ENCODE measurements around the gene TBRG1. TPM values are rescaled to one million over a fixed set of nuclear protein-coding genes. Genes with fewer than 3 reads are reported as not detected.
A peak's percentile ranks its signal among the peaks of the same experiment; 100 is the strongest.

TBRG1 gene
- polyA plus RNA-seq, 10 donors = 18.1 to 33.1 (median 22.7) TPM

DNA sequence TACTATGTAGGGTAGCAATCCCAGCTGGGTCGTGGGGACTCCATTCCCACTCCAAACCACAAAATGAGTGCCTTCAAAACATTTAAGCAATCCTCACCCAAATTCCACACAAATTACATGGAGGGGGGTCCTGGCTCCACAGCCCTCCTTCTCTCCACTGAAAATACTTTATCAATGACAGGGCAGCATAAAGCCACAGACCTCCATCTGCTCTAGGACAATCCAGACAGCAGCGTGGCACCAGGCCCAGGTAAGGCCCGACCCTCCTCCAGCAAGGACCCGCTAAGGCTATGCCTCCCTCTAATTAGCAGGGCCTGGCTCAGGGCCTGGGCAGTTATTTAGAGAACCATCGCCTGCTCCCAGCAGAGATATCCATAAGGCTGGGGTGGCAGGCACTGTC lies 11.6 kb upstream of the TBRG1 start, which contains the start of gene PANX3:
PANX3 (plus strand) TSS at position 365 of the 400 bp plus-strand sequence. CDS start 129 bp downstream, outside the sequence.
- DNase-seq = no peak

DNA sequence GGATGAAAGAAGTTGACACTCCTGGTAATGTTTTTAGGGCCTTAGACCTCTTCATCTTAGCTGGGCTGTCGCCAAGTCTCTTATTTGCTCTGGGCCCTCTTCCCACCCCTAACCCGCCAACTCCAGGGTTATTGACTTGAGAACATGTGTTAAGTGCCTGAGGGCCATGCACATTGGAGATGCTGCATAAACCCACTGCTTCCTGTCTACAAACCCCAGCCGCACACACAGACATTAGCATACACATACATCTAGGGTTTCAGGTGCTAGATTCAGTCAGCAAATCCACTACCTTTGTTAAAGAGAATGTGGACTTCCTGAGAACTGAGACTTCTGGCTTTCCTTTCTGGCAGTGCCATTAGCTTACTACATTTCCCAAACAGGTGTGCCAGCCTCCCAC lies 10.6 kb upstream of the TBRG1 start:
- no peak for DNase-seq

DNA sequence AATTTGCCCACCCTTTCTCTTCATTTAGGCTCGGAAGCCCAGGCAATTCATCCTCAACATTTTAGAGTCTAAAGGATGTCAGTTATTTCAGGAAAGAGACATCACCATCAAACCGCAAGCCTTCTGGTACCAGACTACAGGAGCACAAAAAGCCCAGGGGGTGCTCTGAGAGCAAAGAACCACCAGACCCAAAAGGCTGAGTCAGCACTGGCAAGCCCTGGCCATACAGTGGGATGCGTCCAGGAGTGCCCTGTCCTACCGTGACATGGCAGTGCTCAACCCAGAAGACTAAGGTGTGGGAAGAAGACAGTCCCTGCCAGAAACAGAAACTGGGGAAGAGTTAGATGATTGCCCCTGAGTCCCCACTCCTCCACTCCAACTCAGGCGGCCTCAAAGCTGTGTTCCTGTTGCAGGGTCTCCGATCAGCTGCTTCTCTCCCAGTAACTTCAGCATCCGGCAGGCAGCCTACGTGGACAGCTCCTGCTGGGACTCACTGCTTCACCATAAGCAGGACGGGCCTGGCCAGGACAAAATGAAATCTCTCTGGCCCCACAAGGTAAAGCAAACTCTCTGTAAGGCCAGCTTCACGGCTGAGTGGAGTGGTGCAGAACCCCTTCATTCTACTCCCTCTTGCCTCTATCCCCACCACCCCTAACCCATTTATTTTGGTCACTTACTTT lies 10.0 kb upstream of the TBRG1 start:
- DNase-seq = peak in 1 of 3 donors; percentile 4

DNA sequence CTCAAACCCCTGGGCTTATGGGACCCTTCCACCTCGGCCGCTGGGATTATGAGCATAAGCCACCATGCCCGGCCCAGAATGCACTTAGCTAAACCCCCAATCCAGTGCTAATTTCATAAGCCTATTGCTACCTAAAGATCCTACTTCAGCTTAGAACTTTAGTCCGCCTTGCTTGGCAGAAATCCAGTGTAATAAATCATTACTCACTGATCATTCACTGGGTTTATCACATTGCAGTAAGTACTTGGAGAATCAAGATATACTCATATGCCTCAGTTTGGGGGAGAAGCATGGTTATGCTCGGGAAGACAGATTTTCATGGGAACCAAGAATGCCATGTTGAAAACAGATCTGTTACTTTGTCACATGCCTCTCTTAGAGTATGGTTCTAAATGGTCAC lies 3.8 kb upstream of the TBRG1 start:
- DNase-seq = no peak

DNA sequence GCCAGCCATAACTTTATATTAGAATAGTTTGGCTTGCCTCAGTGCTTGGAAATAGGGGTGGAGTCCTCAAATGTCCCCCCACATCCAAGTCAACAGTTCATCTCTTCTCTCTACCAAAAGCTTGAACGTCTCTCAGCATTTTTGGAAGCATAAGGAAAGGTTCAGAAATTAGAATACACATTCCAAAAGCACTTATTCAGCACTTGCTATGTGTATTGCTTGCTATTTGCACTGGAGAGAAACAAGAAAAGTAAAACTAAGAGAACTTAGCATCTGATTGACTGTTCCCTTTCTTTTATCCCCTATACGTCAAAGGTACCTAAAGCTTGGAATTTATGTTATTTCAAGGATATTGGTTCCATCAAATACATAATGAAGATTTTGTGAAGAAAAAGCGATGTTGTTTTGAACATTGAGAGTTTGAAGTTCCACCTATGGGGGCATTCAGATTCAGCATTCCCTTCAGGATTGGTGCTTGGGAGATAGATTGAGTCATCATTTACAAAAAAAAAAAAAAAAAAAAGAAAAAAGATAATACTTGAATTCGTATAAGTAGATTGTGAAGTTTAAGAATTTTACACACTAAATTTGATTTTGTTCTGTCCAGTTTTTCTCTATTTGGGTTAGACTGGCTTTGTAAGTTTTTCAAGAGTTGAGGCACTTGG lies 1.3 kb downstream of the TBRG1 start:
- DNase-seq = no peak

DNA sequence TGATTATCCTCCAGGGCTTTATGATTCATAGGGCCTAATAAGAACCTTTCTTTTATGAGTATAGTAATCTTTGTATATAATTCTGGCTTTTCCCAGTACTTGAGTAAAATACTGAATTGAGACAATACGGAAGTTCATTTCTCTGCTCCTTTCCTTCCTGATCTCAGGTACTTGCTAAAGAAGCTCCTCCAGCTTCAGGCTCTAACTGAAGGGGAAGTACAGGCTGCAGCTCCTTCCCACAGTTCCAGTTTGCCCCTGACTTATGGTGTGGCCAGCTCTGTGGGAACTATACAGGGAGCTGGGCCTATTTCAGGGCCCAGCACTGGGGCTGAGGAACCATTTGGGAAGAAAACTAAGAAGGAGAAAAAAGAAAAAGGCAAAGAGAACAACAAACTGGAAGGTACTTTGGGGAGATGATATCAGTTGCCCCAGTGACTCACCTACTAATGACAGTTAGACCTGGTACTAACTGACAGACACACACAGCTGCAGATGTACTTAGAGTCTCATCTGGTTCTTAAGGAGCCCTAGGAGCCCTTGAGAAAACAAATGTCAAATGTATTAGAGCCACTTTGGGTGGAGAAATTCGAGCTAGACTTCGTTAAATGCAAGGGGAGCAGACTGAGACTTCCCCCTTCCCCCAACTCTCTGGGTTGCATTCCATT lies 3.0 kb downstream of the TBRG1 start:
- no peak for DNase-seq

DNA sequence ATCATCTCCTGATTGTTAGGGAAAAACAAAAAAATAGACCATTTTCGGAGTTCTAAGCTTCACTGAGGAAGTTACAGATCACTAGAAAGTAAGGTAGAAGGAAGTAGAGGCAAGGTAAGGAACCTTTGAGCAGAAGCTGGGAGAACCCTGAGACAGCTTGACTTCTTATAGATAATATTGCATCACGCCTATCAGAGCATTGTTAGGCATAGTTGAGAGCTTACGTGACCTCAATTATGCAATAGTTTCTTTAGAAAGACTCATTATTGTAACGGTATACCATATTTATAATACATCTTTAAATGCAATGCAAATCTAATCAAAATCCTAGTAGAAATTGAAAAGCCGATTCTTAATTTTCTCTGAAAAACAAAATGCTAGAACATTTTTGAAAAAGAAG lies 4.9 kb downstream of the TBRG1 start:
- no peak for DNase-seq

DNA sequence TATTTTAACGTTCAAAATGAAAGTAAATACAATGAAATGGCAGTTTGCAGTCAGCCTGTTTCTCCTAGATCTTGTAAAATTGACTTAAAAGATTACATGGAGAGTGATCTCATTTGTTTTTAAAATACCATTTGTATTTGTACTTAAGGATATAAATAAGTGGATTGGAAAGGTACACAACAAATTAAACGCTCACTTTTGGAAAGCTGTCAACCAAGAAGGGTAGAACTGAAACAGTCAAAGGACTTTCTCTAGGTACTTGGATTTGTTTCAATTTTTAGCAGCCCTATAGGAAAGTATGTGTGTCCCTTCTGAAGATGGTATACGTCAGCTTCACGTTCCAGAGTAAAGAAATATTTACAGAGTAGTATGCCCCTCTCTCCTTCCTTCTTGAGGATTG lies 7.3 kb downstream of the TBRG1 start:
- no peak for DNase-seq

DNA sequence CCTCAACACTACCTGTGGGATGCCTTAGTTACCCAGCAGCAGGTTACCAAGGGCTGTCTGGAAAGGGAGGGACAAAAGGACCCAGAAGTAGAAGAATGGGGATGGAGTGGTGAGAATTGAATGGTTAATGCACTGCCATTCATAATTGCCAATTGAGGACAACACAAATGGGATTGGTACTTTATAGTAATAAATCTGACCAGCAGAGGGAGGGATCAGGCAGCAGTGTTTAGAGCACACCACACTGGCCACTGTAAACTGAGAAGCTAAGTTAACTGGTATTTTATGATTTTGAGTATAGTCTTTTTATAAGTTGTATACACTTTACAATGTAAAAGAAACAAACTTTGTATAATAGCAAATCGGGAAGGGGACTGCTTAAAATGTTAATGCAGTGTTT lies 10.7 kb downstream of the TBRG1 start:
- DNase-seq = no peak

DNA sequence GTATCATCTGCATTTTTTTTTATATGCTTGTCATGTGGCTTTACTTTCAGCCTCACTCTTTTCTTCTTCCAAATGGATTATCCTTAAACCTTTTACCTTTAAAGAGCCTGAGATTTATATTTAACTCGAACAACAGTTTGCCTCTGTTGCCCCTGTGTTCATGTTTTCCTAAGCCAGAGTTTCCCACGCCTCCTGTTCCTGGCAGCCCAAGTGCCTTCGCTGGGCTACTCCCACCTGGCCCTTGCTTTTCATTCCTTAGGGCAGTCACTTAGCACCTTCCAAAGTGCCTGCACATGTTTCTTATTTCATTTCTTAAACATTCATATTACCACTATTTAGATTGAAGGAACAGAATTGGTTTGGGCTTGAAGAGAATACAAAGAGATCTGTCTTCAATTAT lies 13.3 kb downstream of the TBRG1 start:
- DNase-seq = no peak

DNA sequence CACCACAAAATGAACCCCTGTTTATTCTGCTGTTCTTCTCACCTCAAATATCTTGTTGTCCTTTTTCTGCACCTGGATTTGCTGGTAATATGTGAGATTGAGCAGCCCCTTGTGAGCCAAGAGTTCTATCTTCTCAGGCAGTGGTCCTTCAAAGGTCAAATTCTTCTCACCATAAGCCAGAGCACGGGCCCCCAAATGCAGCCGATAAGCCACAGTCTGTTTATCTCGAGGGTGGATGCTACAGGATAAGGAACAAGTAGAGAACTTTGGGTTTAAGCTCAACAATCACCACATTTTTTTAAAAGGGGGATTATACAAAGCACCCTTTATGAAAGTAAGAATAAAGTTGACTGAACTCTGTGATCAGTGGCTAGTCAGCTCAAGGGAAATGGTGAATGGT lies 15.8 kb downstream of the TBRG1 start:
- no peak for DNase-seq

DNA sequence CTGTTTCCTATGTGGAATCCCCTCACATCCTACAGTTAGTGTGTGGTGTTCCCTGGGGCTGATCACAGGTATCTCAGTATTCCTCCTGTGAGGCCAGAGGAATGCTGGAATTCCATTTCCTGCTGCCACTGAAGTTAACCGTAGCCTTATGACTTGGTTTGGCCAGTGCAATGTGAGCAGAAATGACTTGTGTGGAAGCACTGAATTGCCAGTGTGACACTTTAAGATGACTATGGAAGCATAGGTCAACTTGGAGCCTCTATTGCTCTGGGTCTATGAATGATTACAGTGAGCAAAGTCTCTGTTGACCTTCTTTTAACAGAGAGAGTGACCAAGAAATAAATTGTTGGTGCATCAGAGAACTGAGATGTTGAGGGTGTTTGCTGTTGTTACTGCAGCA lies 16.5 kb downstream of the TBRG1 start:
- DNase-seq = no peak

DNA sequence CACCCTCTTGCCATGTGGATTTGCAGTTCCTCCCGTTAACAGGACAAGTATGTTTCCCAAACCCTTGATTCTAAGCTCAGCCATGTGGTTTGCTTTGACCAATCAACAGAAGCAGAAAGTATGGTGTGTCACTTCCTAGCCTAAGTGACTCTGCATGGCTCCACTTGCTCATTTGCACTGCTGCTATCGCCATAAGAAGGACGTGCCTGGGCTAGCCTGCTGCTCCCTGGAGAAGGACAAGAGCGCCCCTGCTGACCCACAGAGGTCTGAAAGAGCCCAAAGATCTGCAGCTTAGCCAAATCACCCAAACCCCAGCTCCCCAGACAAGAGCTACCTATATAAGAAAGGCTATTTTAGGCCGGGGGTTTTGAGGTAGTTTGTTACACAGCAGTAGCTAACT lies 18.0 kb downstream of the TBRG1 start:
- DNase-seq = no peak

DNA sequence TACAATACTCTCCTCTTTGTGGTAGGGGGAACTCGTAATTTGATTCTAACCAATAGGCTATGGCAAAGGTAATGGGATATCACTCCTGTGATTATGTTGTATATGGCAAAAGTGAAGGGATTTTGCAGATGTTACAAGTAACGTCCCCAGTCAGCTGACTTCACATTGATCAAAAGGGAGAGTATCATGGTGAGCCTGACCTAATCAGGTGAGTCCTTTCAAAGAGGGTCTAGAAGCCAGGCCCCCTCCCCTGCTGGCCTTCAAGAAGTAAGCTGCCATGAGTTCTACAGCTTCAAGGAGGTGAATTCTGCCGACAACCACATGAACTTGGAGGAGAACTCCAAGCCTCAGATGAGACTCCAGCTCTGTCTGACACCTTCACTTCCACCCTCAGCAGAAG lies 20.0 kb downstream of the TBRG1 start:
- no peak for DNase-seq

DNA sequence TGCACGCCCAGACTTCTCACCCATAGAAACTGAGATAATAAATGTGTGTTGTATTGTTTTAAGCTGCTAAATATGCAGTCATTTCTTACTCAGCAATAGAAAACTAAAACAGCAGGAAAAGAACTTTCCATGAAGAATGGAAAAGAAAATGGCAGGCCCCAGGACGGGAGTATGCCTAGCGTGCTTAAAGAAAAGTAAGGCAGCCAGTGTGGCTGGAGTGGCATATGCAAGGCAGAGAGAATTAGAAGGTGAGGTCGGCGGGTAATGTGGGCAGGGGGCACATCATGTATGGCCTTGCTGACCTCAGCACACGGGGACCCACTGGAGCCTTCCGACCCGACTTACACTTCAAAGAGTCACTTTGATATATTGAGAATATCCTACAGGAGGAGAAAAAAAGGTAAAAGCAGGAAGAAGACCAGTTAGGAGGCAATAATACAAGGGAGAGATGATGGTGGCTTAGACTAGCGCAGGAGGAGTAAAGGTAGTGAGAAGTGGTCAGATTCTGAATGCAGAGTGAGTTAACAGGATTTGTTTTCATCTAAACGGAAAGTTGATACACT lies 20.5 kb downstream of the TBRG1 start:
- DNase-seq = no peak

DNA sequence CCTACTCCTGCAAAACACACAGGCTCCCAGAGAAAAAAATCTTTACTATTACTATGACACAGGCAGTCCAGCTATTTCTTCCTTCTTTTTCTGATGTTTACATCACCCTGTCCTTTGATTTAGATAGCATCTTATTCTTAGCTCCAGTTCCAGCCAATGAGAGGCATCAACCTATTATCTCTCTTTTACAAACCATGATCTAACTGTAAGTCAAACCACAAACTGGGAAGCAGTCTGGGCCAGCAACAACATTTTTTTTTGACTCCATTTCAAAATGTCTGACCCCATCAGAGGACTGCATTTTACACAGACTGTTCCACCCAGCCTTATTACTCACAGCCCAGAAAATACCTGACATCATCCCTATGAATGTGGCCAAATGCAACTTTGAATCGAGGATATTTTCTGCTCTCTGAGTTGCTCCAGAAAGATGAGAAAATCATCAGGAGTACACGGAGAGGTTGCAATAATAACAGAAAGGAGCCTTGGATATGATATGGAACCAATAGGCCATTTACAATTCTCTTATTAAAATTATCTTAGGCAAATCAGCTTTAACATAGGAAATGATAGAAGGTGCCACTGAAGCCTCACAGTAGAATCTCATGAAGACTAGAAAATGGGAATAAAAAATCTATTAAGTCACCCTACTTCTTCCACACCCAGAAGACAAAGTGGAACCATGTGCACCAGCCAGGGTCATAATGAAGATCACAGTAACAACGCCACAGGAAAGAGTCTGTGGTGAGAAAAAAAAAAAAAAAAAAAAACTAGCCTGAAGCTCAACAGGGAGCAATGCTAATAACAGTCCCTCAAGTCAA lies 21.2 kb downstream of the TBRG1 start:
- DNase-seq = peak; percentile 13 to 69 (median 18)

DNA sequence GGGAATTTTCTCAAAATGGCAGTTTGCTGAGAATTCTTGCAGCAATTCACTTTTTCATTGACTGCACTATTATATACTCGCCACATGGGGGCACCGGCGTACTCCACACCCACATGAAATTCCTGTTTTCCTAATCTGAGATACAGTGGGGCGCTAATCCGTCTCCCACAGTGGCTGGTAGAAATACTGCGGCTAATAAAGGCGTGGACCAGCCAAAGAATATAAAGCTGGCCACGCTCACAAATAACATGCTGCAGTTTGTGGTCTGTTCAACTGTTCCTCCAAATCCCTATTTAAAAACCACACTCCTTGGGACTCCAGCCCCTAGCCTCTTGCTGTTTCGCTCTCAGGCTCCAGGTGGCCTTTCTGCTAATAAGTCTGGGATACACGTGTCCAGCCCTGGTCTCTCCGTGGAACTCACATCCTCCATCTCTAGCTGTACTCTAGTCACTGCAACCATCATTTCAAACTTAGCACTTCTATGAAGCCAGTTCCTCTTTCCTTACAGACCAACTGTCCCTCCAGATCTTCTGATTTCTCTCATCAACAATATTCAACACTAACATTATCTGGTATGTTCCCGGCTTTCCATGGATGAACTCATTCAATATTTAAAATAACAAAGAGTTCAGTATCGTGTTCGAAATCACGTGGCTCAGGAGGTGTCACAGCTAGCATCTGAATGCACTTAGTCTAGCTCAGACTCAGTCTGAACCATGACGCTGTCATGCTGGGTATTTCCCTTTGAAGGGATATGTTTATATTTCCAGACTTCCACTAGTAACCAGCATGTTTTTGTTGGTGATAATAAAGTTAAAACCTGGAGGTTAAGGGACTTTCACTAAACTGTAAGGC lies 22.0 kb downstream of the TBRG1 start:
- DNase-seq = peak; percentile 51 to 83 (median 62)

DNA sequence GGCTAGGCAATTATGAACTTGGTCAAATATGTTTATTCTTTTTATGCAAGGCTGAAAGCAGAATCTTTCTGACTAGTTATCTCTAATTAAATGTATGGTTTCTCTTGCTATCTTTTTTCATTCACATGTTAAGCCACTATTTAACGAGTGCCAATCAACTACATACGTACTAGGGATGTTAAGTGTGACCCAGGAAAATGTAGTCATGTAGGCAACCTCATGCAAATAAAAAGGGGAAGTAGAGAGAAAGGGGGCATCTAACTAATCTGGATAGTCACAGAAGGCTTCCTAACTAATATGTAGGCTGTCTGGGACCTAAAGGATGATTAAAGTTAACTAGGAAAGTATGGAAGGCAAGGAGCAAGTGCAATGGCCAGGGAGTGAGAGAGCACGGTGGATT lies 23.5 kb downstream of the TBRG1 start:
- DNase-seq = no peak

DNA sequence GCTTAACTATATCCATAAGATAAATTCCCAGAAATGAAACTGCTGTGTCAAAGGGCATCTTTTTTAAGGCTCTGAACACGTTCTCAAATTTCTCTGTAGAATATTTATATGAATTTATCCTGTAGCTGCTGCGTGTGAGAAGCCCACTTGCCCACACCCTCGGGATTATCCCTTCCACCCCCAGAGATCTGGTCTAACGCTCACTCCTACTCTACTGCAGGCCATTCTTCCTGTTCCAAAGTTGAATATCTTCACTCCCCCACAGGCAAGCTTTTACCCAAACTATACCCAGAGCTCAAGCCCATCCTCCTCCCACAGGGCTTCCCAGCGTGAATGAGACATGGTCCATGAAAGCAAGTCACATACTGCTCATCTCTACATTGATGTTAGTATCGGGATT lies 25.9 kb downstream of the TBRG1 start:
- no peak for DNase-seq

DNA sequence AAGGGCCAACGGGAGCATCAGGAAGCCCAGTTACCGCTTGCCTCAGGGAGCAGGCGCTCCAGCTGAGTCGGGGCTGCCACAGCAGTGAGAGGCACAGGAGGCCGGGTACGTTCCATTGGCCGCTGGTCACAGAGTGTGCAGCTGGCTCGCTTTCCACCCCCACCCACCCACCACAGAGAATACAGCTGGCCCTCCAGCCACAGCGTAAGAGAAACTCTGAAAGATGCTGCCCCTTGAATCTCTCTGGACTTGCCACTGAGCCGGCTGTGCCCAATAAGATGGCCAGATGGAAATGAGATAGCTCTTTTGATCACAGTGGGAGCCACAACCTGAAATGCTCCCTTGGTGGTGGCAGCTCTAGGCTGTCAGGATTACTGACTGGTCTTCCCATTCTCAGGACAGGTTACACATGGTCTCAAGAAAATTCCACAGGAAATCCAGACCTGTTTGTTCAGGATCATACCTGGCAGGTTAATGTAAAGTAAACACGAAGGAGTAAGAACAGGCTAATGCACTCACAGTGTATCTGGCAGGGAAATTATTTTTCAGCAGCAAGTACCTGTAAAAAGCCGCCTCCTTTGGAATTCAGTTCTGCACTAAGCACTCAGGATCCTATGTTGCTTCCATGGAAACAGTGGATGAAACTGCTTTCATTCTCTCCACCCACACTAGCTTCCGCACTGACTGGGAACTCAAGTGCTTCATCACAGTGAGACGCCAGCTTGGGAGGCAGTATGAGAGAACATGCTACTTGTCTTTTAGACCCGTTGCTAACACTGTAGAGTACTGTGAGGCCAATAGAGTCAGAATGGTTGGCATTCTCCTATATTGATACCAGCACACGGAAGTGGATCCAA lies 34.3 kb downstream of the TBRG1 start:
- DNase-seq = peak in 1 of 3 donors; percentile 25
